NOMO-1 (cell line): ENCODE measurements around the gene FCRLA.

ENCODE experiments used
- DNase-seq, 2 experiments: peaks; one replicate each; lab custom pipeline; 2025; ENCODE audit not compliant: unreplicated experiment in 2 of 2; lab: John Stamatoyannopoulos, UW

Gene FCRLA

GRCh38 chr1:161731241-161731640 is 24.2 kb downstream of the FCRLA start:
- DNase-seq, result no peak

- no peak for DNase-seq
These were observed 25.1 kb downstream of the FCRLA start for GRCh38 chr1:161731981-161732718.

DNA sequence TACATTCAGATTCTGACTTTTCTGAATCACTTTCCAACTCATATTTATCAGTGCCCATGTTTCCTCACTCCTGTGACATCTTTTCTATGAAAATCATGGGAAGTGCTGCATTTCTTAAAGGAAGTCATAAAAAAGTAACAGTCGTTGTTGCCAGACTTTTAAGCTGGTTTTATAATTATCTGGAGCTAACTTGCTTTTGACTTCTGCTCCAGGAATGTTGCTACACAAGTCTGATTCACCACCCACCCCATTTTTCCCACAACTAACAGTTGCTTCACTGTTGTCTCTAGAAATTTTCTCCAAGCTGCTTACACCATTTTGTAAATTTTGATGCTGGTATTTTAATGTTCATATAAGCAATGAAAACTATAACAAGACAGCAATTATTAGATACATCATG is 26.5 kb downstream of the FCRLA start:
- DNase-seq, result peak; percentile 58 to 78

DNA sequence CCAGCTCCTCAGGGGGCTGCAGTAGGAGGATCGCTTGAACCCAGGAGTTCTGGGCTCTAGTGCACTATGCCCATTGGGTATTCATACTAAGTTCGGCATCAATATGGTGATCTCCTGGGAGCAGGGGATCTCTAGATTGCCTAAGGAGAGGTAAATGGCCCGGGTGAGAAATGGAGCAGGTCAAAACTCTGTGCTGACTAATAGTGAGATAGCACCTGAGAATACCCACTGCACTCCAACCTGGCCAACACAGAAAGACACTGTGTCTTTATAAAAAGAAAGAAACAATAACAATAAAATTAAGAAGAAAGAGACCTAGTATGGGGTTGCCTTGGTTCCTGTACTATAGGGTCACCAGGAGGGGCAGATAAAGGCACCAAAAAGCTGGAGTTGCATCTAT is 28.8 kb downstream of the FCRLA start:
- DNase-seq, result no peak

GRCh38 chr1:161736335-161736969 is 29.4 kb downstream of the FCRLA start:
- peak in 1 of 2 experiments; percentile 28 for DNase-seq

DNA sequence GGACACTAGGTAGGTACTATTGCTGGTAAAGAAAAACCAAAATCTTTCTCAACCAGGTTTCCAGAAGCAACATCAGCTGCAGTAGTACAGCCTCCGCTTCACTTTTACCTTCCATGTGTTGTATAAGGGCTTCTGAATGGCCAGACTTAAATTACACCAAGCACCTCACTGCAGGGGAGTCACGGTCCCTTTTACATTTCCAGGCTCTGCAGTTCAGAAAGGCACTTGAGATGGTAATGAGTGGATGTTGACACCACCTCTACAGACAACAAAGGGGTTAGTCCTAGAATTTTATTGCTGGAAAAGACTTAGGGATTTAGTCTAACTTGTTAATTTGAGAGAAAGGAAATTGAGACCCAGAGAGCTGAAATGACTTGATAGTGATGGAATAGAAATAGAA is 30.6 kb downstream of the FCRLA start:
- no peak for DNase-seq

DNA sequence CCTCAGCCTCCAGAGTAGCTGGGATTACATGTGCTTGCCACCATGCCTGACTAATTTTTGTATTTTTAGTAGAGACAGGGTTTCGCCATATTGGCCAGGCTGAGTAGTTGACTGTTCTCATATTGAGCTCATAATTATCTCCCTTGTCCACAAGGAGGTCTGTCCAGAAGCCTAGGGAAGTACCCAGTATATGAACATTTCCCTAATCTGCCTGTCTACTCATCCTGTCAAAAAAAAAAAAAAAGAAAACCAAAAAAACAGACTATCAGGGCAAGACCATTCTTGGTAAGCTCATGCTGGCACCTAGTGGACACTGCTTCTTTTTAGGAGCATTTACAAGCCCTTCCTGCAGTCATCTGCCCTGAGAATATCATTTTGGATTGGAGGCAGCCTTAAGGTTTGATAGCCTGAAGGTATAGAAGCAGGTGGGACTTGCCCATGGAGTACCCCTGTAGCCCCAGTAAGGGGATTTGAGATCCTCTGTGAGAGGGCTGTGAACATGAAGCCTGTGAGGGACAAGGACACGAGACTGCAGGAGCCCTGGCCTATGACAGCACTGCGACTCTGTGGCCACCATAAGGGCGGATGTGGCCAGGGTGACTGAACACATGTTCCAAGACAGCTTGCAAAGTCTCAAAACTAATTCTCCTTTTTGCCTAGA is 31.7 kb downstream of the FCRLA start:
- peak; percentile 76 to 95 for DNase-seq

DNA sequence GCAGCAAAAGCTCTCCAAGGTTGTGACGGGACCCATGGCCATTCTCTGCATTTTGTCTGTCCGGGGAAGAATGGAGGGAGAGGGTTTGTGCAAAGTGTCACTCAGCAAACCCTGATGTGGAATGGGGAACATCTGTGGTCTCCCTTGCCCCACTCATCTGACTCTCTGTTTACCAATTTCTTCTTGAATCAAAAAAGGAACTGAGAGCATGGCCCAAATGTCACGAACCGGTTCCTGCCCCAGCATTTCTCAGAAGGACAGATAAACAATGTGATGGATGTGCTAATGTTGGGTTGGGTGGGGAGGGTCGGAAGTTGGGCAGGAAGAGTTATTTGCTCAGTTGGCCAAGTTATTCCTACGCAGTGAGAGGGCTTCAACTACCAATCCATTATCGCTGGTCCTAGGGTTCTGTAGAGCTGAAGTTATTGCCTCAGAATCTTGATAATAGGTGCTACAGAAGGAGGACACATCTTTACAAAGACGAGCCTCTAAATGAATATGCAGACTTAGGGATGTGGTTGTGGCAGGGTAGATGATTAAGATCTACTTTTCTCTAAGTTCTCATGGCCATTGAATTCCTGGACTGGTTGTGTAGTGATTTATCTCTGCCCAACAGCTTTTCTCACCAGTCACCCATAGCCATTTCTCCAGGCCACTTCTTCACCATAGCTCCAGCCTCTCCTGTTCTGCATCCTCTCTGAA is 33.0 kb downstream of the FCRLA start:
- peak in 1 of 2 experiments; percentile 63 for DNase-seq

- DNase-seq, result peak in 1 of 2 experiments; percentile 44
These were observed 33.9 kb downstream of the FCRLA start for GRCh38 chr1:161740921-161741320.

DNA sequence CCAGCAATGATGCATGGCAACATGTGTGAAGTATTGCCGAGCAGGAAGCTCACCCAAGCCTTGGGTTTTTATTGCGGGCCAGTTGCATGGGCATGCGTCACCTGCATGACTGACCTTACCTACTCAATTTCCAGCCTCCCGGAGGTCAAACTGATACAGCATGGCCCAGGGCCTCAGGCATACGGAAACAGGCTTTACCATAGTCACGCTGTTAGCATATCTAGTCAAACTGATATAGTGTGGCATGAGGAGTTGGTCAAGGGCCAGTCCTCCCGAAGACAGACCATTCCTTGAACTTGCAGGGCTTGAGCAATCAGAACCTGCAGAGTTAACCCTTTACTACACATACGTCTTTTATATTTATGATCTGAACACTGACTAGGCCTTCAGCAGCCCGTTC is 36.2 kb downstream of the FCRLA start:
- no peak for DNase-seq

- DNase-seq, result peak; percentile 48 to 65
These were observed 40.8 kb downstream of the FCRLA start for GRCh38 chr1:161747801-161748200.

DNA sequence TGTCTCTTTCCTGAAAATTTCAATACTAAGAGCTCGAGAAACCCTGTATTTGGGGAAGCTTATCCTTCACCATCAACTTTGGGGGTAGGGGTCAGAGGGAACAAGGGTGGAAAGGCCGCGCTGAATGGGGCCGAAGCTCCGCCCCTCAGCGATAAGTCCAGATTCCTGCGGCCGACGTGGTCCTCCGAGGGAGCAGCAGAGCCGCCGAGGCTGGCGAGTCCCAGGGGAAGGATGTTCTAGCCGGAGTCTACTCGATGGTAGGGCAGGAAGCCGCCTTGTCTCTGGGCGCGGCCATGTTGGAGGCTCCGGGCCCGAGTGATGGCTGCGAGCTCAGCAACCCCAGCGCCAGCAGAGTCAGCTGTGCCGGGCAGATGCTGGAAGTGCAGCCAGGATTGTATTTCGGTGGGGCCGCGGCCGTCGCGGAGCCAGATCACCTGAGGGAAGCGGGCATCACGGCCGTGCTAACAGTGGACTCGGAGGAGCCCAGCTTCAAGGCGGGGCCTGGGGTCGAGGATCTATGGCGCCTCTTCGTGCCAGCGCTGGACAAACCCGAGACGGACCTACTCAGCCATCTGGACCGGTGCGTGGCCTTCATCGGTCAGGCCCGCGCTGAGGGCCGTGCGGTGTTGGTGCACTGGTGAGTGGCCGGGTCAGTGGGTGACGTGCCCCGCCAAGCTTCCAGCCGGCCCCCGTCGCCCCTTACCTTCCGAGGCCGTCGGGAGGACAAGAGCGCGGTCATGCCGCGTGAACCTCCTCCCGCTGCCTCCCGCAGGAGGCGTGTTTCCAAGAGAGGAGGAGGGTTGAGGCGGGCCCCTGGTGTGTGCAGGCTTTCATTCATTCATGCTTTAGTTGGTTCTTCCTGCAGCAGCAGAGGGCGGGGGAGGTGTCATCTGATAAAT is 42.7 kb downstream of the FCRLA start, which contains the start of gene DUSP12:
TSS of gene DUSP12 (plus strand) at position 278 of the 899 bp plus-strand sequence. CDS start at position 294, 16 bp downstream.
- peak; percentile 92 to 96 for DNase-seq

DNA sequence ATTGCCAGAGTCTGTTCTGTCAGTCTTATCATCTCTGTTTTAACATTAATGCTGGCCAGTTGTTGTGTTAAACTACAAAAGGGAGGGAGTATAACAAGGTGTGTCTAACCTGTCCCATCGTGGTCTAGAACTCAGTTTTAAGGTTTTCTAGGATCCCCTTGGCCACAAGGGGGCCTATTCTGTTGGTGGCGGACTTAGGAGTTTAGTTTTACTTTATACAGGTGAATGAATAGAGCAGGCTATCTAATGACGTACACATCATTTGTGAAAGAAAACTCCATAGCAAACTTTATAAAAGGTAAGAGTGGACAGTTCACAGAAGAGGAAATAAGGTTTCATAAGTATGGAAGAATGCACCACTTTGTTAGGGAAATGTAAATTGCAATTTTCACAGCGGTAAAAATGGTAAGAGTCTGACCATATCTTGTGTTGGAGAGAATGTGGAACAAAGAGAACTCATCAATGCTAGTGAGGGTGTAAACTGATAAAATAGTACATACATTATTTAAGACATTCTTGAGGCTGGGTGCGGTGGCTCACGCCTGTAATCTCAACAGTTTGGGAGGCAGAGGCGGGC is 56.6 kb downstream of the FCRLA start:
- DNase-seq, result peak; percentile 15 to 18
